Choroid plexus epithelial cell (primary cell): Measurements from ENCODE around the gene SLX4IP.

Source experiments
- DNase-seq: peaks from one replicate; pipeline ENCODE4 v3.0.0-alpha.2; 2010; ENCODE audit warnings: low read depth
- H3K4me3 ChIP-seq: 2 replicates; pipeline ENCODE4 v1.5.1; 2011; ENCODE audit warnings: low read depth, mild to moderate bottlenecking, control low read depth, low read length, moderate library complexity
- TF ChIP-seq, protein P1 (sequence below): conservative IDR thresholded peaks from 2 replicates; pipeline ENCODE4 v1.5.1; 2011; ENCODE audit warnings: low read depth, mild to moderate bottlenecking, control low read depth, inconsistent platforms, low read length, moderate library complexity

SLX4IP gene

DNA sequence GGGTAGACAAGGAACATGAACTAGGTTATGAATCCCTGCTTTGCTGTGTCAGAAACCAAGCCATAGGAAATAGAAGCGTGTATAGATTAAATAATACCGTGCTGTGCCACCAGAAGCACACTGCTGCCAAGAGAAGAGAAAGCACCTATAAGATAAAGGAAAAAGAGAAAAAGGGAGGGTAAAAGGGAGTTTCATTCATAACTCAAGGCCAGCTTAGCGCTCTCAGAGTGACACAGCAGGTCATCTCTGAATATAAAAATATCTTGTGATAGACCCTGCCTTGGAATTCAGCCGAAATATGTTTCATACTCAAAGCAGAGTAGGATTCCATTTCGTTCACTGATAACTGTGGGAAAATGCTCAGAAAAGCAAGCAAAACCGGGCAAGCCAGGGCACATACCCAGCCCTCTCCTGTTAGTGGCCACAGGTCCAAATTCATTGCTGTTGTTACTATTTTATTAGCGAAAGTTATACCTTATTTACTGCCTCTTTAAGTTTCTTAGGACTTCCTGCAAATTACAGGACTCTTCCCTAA, 230.0 kb downstream of the SLX4IP start:
- TF ChIP-seq, protein P1, sequence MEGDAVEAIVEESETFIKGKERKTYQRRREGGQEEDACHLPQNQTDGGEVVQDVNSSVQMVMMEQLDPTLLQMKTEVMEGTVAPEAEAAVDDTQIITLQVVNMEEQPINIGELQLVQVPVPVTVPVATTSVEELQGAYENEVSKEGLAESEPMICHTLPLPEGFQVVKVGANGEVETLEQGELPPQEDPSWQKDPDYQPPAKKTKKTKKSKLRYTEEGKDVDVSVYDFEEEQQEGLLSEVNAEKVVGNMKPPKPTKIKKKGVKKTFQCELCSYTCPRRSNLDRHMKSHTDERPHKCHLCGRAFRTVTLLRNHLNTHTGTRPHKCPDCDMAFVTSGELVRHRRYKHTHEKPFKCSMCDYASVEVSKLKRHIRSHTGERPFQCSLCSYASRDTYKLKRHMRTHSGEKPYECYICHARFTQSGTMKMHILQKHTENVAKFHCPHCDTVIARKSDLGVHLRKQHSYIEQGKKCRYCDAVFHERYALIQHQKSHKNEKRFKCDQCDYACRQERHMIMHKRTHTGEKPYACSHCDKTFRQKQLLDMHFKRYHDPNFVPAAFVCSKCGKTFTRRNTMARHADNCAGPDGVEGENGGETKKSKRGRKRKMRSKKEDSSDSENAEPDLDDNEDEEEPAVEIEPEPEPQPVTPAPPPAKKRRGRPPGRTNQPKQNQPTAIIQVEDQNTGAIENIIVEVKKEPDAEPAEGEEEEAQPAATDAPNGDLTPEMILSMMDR = no peak
- H3K4me3 ChIP-seq = no peak overlapping the region
- peak; percentile 68 for DNase-seq

DNA sequence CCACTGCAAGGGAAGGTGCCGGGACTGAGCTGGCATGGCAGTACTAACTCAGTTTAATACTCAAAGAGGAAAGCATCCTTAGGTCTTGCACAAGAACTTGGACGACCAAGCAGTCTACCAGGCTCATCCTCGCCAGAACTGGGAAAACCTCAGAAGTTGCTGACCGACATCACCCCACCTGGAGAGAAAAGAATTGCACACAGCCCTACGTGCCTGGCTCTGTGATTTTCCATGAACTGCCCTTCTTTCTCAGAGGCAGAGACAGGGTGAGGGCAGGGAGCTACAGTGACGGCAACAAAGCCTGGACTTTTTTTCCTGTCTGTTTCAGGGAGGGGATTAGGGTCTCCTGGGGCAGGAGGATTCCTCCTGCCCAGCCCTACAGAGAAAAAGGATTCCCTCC, 230.7 kb downstream of the SLX4IP start:
- DNase-seq = peak; percentile 62
- H3K4me3 ChIP-seq = no peak overlapping the region

DNA sequence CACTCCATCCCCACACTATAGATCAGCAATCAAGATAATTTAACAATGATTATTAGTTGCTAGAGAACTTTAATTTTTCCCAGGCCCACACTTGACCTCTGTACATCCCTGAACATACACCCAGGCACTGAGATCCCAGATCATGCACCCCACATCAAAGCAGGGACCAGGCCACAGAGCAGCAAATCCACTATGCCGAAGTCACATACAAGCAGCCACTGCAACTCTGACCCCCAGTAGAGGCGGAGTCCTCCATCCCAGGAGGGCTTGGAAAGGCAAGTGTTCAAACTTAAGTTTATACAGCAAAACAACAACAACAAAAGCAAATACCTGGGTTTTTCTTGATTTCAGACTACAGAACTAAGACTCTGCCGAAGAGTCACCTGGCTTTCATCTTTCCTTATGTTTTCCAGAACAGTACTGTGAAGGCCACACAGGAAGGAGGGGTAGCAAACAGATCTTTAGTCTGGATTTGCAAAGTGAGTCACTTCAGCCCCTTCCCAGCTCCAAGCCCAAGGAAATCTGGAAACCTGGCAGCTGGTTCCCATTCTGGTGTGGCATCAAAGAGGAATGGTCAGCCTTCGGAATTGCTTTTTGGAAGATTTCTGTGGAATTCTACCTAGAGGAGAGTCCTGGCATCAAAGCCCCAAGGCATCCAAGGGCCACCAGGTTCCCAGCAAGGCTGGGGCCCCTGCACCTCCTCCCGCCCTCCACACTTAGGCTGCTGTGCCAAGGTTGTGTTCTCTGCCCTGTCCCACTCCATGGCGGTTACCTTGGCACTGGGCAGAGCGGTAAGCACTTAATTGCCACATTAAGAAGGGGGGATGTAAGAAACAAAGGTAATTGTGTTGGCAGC, 231.3 kb downstream of the SLX4IP start:
- no peak for DNase-seq

More for the DNA sequence above, 230.7 kb downstream of the SLX4IP start:
- TF ChIP-seq, protein P1 = peak; percentile 10

DNA sequence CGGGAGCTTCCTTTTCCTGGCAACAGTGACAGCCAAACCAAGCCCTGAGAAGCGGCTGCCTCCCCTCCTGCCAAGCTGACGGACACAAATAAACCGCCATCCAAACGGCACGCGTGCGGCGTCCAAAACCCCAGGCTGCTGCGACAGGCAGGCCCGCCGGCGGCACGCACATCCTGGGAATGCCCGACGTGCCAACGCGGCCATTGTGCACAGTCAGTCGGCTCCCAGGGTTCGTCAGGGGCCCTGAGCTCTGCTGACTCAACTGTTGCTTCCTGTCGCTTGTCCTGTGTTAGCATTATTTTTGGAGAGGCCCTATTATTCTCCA, 231.9 kb downstream of the SLX4IP start:
- TF ChIP-seq, protein P1 = no peak

More for the DNA sequence above, 231.3 kb downstream of the SLX4IP start:
- TF ChIP-seq, protein P1 = no peak
- H3K4me3 ChIP-seq = no peak overlapping the region

DNA sequence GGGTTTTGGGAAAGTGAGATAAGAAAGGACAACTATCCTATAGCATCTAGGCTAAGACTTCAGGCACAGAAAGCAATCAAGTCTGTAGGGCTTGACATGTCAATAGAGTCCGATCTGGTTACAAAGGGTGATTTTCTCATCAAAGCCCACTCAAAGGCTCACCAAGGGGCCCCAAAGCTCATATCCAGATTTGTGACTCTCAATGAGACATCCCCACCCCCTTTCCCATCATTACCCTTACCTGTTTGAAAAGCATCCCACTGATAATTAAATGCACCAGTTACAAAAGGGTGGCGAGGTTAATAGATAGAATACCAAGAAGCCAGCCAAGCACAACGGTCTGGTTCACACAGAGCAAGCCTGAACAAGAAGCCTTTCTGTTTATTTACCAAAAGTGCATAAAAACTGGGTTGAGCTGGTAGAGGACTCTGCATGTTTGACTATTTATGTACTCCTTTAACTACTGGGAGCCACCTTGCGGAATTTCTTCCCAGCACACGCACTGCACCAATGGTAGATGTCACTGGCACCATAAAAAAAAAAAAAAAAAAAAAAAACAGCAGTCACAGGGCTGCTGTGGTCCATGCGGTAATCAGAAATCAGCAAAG, 232.6 kb downstream of the SLX4IP start:
- DNase-seq = no peak
- TF ChIP-seq, protein P1 = no peak
- H3K4me3 ChIP-seq = no peak overlapping the region

More for the DNA sequence above, 231.9 kb downstream of the SLX4IP start:
- no peak overlapping the region for H3K4me3 ChIP-seq
- DNase-seq = no peak

DNA sequence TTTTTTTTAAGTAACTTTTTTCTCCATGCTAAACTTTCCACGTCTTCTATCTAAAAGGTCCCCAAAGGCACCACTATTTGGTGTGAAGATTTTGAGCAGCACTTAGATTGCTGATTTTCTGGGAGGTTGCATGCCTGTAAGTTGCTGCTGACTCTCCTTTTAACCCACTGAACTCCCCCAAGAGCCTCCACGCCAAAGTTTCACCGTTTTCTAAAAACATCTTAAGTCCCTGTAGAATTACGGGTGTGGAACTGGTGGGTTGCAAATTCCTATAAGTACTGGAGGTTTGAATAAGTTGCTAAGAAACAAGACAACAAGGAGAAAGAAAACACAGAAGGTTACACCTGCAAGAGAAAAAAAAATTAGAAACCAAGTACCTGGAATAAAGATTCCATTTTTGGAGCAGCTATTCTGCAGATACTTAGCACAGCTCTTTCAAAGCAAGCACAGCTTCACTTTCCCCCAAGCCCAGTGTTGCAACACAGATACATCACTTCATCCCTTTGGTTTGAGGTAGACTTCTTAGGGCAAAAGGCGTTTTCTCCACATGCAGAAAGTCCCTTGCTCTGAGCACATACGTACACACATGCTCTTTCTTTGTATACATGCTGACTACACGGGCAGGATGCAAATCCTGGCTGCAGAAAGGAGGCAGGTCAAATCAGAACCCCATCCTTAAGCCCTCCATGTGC, 233.7 kb downstream of the SLX4IP start:
- TF ChIP-seq, protein P1 = no peak
- H3K4me3 ChIP-seq = no peak overlapping the region
- no peak for DNase-seq
